Breast epithelium (tissue), 3 donors: ENCODE results near the gene NRF1.

ENCODE experiments used
- POLR2A ChIP-seq: fragments of 450-650 bp; IDR thresholded peaks from one replicate; pipeline ENCODE4 v1.6.1; 2016; ENCODE audit warnings: antibody characterized with exemption, mild to moderate bottlenecking, moderate library complexity
- TF ChIP-seq, protein P1 (sequence below), 3 donors: fragments of 450-650 bp; IDR thresholded peaks; one replicate each; pipeline ENCODE4 v1.5.1; 2016 to 2017; ENCODE audit warnings: antibody characterized with exemption in 3 of 3, mild to moderate bottlenecking in 3 of 3, moderate library complexity in 3 of 3

- TF ChIP-seq, protein P1, sequence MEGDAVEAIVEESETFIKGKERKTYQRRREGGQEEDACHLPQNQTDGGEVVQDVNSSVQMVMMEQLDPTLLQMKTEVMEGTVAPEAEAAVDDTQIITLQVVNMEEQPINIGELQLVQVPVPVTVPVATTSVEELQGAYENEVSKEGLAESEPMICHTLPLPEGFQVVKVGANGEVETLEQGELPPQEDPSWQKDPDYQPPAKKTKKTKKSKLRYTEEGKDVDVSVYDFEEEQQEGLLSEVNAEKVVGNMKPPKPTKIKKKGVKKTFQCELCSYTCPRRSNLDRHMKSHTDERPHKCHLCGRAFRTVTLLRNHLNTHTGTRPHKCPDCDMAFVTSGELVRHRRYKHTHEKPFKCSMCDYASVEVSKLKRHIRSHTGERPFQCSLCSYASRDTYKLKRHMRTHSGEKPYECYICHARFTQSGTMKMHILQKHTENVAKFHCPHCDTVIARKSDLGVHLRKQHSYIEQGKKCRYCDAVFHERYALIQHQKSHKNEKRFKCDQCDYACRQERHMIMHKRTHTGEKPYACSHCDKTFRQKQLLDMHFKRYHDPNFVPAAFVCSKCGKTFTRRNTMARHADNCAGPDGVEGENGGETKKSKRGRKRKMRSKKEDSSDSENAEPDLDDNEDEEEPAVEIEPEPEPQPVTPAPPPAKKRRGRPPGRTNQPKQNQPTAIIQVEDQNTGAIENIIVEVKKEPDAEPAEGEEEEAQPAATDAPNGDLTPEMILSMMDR (IDR thresholded peaks at IDR 0.05) = peak in 2 of 3 donors; percentile 27 to 37
- no peak for TF ChIP-seq POLR2A
These were observed 844 bp downstream of the NRF1 start for GRCh38 chr7:129612112-129613015.
